Activated CD8-positive, alpha-beta memory T cell treated with anti-CD3 and anti-CD28 coated beads for 48 hours (primary cell): ENCODE data around the gene GTF3A.

Experiments used
- DNase-seq, 3 experiments: peaks; one replicate each; pipeline ENCODE4 v3.0.0-alpha.2; 2020; ENCODE audit warnings: low read depth in 2 of 3, low spot score in 2 of 3

The GTF3A gene

GRCh38 chr13:27446986-27447583, 22.7 kb downstream of the GTF3A start:
- DNase-seq = no peak

GRCh38 chr13:27448308-27448707, 23.9 kb downstream of the GTF3A start:
- DNase-seq = no peak

- no peak for DNase-seq
Measured at GRCh38 chr13:27449081-27449603, 24.7 kb downstream of the GTF3A start.

GRCh38 chr13:27449936-27450828, 25.8 kb downstream of the GTF3A start, which contains the start of gene MTIF3:
TSS of gene MTIF3 (minus strand) at chr13:27450564. CDS start at chr13:27440448, 10,116 bp downstream.
- DNase-seq = peak; percentile 81 to 93 (median 85)

- DNase-seq = no peak
Measured at GRCh38 chr13:27450921-27451471, 26.6 kb downstream of the GTF3A start.

GRCh38 chr13:27455331-27455855, 31.0 kb downstream of the GTF3A start:
- DNase-seq = no peak

GRCh38 chr13:27461940-27462584, 37.6 kb downstream of the GTF3A start:
- DNase-seq = no peak

GRCh38 chr13:27463500-27463899, 39.1 kb downstream of the GTF3A start:
- DNase-seq = no peak

- no peak for DNase-seq
Measured at GRCh38 chr13:27465611-27466010, 41.2 kb downstream of the GTF3A start.

GRCh38 chr13:27466513-27466912, 42.1 kb downstream of the GTF3A start:
- DNase-seq = no peak

GRCh38 chr13:27470075-27470820, 45.8 kb downstream of the GTF3A start:
- no peak for DNase-seq

GRCh38 chr13:27472441-27472840, 48.0 kb downstream of the GTF3A start:
- no peak for DNase-seq

- no peak for DNase-seq
Measured at GRCh38 chr13:27472941-27473340, 48.5 kb downstream of the GTF3A start.

GRCh38 chr13:27474751-27475268, 50.4 kb downstream of the GTF3A start:
- DNase-seq = no peak

- no peak for DNase-seq
Measured at GRCh38 chr13:27476943-27477703, 52.7 kb downstream of the GTF3A start.

- DNase-seq = peak in 1 of 3 experiments; percentile 22
Measured at GRCh38 chr13:27481766-27482165, 57.3 kb downstream of the GTF3A start.

- no peak for DNase-seq
Measured at GRCh38 chr13:27482983-27483382, 58.6 kb downstream of the GTF3A start.

- no peak for DNase-seq
Measured at GRCh38 chr13:27483421-27483820, 59.0 kb downstream of the GTF3A start.
